Testis (tissue), 2 donors: ENCODE data around the gene CTBP2.

Experiments
- CTCF ChIP-seq, 3 experiments: fragments of 450-650 bp in 2 of 3; fragments of 200-600 bp in 1 of 3; sonication (generic) in 1 of 3; IDR thresholded peaks; one replicate each; pipeline ENCODE4 v1.5.1; 2016 to 2019; ENCODE audit warnings: antibody characterized with exemption in 3 of 3, mild to moderate bottlenecking in 2 of 3, moderate library complexity in 1 of 3
- POLR2A ChIP-seq: fragments of 450-650 bp; IDR thresholded peaks from one replicate; pipeline ENCODE4 v1.6.1; 2017; ENCODE audit warnings: antibody characterized with exemption, mild to moderate bottlenecking, moderate library complexity

- TF ChIP-seq CTCF (IDR thresholded peaks at IDR 0.05) (no peak), POLR2A (no peak)
These were observed 103.9 kb downstream of the CTBP2 start for GRCh38 chr10:125056161-125057132.
